Testis (tissue), 3 donors: ENCODE data around the gene RAD50. TPM values are rescaled to one million over a fixed set of nuclear protein-coding genes. Genes with fewer than 3 reads are reported as not detected.

Experiments
- DNase-seq: peaks from one replicate; pipeline ENCODE4 v3.0.0-alpha.2; 2019
- H3K27ac ChIP-seq, 2 donors: fragments of 200-600 bp; sonication (generic); one replicate each; pipeline ENCODE4 v1.5.1; 2019
- H3K27me3 ChIP-seq: fragments of 200-600 bp; sonication (generic); one replicate; pipeline ENCODE4 v1.5.1; 2019
- H3K36me3 ChIP-seq: fragments of 200-600 bp; sonication (generic); one replicate; pipeline ENCODE4 v1.5.1; 2017; ENCODE audit warnings: low read depth; ENCODE audit errors: missing control alignments
- H3K4me1 ChIP-seq: fragments of 200-600 bp; sonication (generic); one replicate; pipeline ENCODE4 v1.5.1; 2019
- H3K4me3 ChIP-seq, 2 donors: fragments of 200-600 bp; sonication (generic); one replicate each; pipeline ENCODE4 v1.5.1; 2017 to 2019
- H3K9me3 ChIP-seq: fragments of 200-600 bp; sonication (generic); one replicate; pipeline ENCODE4 v1.5.1; 2017
- CTCF ChIP-seq, 3 experiments: fragments of 450-650 bp in 2 of 3; fragments of 200-600 bp in 1 of 3; sonication (generic) in 1 of 3; IDR thresholded peaks; one replicate each; pipeline ENCODE4 v1.5.1; 2016 to 2019; ENCODE audit warnings: antibody characterized with exemption in 3 of 3, mild to moderate bottlenecking in 2 of 3, moderate library complexity in 1 of 3
- POLR2A ChIP-seq: fragments of 450-650 bp; IDR thresholded peaks from one replicate; pipeline ENCODE4 v1.6.1; 2017; ENCODE audit warnings: antibody characterized with exemption, mild to moderate bottlenecking, moderate library complexity
- WGBS, 2 donors: methylation state at CpG; one replicate each; pipeline ENCODE4 v1.1.5; 2018; 5-methylcytosine and 5-hydroxymethylcytosine counted together
- intact Hi-C: fragments of 100-400 bp; cut with DNase I; formaldehyde crosslinking; loops from one replicate; pipeline ENCODE4 v1.15.1; 2023; ENCODE audit warnings: low total_unique reads
- polyA plus RNA-seq: library from polyadenylated mRNA; stranded (reverse); fragments of 350-450 nt; fragmentation: Illumina TruSeq; extraction: RNeasy Lipid Tissue Mini Kit (QIAGEN cat#74804); gene quantifications from one replicate; pipeline ENCODE4 v1.2.3, GENCODE V29; 2014; ENCODE audit warnings: low read depth, low replicate concordance; ENCODE audit not compliant: insufficient read depth
- total RNA-seq, 2 donors: library from RNA; depleted of rRNA; stranded (reverse); fragments of >200 nt; gene quantifications; one replicate each; pipeline ENCODE4 v1.2.3, GENCODE V29; 2016

RAD50 gene
- total and polyA plus RNA-seq, 3 donors from 2014 or later, result 5.0 to 41.6 (median 38.6) TPM

- WGBS, 2 donors, result 85 to 90% methylated on average over 12 of the region's 12 CpGs
- Histone ChIP-seq H3K4me1 (no peaks in the 10 kb centered on the region), H3K27me3 (no peaks in the 10 kb centered on the region), H3K4me3 (no peak overlapping the region), H3K9me3 (no peaks in the 10 kb centered on the region), H3K36me3 (no peaks in the 10 kb centered on the region), H3K27ac (no peak overlapping the region)
- TF ChIP-seq CTCF (IDR thresholded peaks at IDR 0.05) (no peak), POLR2A (no peak)
- intact Hi-C loops, result no loop called here
- DNase-seq, result no peak
Observed at GRCh38 chr5:132684922-132685720, 128.3 kb downstream of the RAD50 start.

GRCh38 chr5:132686193-132686592 is 129.4 kb downstream of the RAD50 start:
- no peak for DNase-seq
- H3K27ac ChIP-seq, result no peak overlapping the region
- H3K36me3 ChIP-seq, result no peaks in the 10 kb centered on the region
- intact Hi-C loops, result no loop called here
- no peaks in the 10 kb centered on the region for H3K27me3 ChIP-seq
- 78 to 81% methylated on average over 3 of the region's 3 CpGs for WGBS, 2 donors
- no peaks in the 10 kb centered on the region for H3K4me1 ChIP-seq
- H3K9me3 ChIP-seq, result no peaks in the 10 kb centered on the region
- H3K4me3 ChIP-seq, result no peak overlapping the region
- TF ChIP-seq POLR2A (no peak), CTCF (IDR thresholded peaks at IDR 0.05) (no peak)

GRCh38 chr5:132687995-132688394 is 131.2 kb downstream of the RAD50 start:
- Histone ChIP-seq H3K4me1 (no peaks in the 10 kb centered on the region), H3K36me3 (no peaks in the 10 kb centered on the region), H3K27me3 (no peaks in the 10 kb centered on the region), H3K4me3 (no peak overlapping the region), H3K9me3 (no peaks in the 10 kb centered on the region), H3K27ac (no peak overlapping the region)
- TF ChIP-seq POLR2A (no peak), CTCF (IDR thresholded peaks at IDR 0.05) (no peak)
- no peak for DNase-seq
- intact Hi-C loops, result no loop called here
- 89 to 90% methylated on average over 5 of the region's 5 CpGs for WGBS, 2 donors

GRCh38 chr5:132688536-132689339 is 132.0 kb downstream of the RAD50 start:
- WGBS, 2 donors, result 66 to 69% methylated on average over 7 of the region's 7 CpGs
- H3K27me3 ChIP-seq, result no peaks in the 10 kb centered on the region
- intact Hi-C loops, result no loop called here
- DNase-seq, result no peak
- TF ChIP-seq POLR2A (no peak), CTCF (IDR thresholded peaks at IDR 0.05) (no peak)
- H3K4me3 ChIP-seq, result no peak overlapping the region
- no peak overlapping the region for H3K27ac ChIP-seq
- no peaks in the 10 kb centered on the region for H3K4me1 ChIP-seq
- H3K36me3 ChIP-seq, result no peaks in the 10 kb centered on the region
- H3K9me3 ChIP-seq, result no peaks in the 10 kb centered on the region
